ENCODE measurements around the gene ALOXE3.

Gene ALOXE3

DNA sequence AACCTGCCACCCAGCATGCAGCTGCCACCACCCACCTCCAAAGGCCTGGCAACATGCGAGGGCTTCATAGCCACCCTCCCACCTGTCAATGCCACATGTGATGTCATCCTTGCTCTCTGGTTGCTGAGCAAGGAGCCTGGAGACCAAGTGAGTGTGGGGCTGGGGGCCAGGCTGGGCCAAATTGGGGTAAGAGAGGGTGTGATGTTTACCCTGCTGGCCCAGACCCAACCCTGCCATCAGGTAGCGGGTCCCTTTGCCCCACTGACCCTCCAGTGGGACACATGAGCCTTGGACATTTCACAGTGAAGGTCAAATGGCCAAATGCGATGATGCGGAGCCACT lies 70.6 kb downstream of the ALOXE3 start:
- DNase-seq, result no peak
- peaks cover 93% of the 10 kb centered on the region for H3K27me3 ChIP-seq (replicated peaks; ENCODE audit: insufficient read depth, low read length)

DNA sequence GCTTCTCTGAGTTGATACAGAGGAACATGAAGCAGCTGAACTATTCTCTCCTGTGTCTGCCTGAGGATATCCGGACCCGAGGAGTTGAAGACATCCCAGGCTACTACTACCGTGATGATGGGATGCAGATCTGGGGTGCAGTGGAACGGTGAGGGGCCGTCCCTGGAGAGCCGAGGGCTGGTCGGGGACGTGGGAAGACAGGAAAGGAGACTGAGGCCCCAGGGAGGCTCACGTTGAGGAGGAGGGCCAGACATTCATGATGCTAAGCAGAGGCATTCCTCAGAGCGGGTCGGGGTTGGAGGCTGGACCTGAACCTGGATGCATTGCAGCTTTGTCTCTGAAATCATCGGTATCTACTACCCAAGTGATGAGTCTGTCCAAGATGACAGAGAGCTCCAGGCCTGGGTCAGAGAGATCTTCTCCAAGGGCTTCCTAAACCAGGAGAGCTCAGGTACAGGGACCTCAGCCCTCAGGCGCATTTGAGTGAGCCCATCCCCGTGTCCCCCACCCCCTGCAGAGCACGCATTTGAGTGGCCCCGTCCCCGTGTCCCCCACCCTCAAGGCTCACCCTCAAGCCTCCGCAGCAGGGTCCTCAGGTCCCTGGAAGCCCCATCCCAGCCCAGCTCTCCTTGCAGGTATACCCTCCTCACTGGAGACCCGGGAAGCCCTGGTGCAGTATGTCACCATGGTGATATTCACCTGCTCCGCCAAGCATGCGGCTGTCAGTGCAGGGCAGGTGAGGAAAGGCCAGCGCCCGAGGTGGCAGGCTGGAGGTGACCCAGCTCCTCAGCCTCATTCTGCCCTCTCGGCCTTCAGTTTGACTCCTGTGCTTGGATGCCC lies 71.2 kb downstream of the ALOXE3 start:
- Histone ChIP-seq H3K4me1 (ENCODE audit: low read length) (no peaks in the 10 kb centered on the region), H3K4me2 (ENCODE audit: low read depth, low read length) (no peak overlapping the region), H3K27ac (ENCODE audit: low read length) (no peak overlapping the region), H4K20me1 (ENCODE audit: insufficient read depth, low read length) (no peaks in the 10 kb centered on the region), H3K79me2 (ENCODE audit: low read length) (no peaks in the 10 kb centered on the region), H2AFZ (ENCODE audit: low read length) (no peak overlapping the region), H3K4me3 (ENCODE audit: low read length) (no peak overlapping the region), H3F3A (ENCODE audit: insufficient read depth, low read length) (no peaks in the 10 kb centered on the region), H3K36me3 (replicated peaks; ENCODE audit: insufficient read depth, low read length) (no peaks in the 10 kb centered on the region), H3K9ac (ENCODE audit: low read length) (no peak overlapping the region), H3K9me3 (replicated peaks; ENCODE audit: insufficient read depth, low read length) (no peaks in the 10 kb centered on the region), H3K27me3 (replicated peaks; ENCODE audit: insufficient read depth, low read length) (peaks cover 87% of the 10 kb centered on the region), H3K9me2 (replicated peaks; ENCODE audit: insufficient read depth, low read length) (no peaks in the 10 kb centered on the region)
- TF ChIP-seq EZH2phosphoT487 (IDR thresholded peaks at IDR 0.05; ENCODE audit: low read length) (no peak), EZH2 (optimal IDR thresholded peaks at IDR 0.05; ENCODE audit: low read depth, low read length) (no peak)
- TF ChIP-seq, protein P1, sequence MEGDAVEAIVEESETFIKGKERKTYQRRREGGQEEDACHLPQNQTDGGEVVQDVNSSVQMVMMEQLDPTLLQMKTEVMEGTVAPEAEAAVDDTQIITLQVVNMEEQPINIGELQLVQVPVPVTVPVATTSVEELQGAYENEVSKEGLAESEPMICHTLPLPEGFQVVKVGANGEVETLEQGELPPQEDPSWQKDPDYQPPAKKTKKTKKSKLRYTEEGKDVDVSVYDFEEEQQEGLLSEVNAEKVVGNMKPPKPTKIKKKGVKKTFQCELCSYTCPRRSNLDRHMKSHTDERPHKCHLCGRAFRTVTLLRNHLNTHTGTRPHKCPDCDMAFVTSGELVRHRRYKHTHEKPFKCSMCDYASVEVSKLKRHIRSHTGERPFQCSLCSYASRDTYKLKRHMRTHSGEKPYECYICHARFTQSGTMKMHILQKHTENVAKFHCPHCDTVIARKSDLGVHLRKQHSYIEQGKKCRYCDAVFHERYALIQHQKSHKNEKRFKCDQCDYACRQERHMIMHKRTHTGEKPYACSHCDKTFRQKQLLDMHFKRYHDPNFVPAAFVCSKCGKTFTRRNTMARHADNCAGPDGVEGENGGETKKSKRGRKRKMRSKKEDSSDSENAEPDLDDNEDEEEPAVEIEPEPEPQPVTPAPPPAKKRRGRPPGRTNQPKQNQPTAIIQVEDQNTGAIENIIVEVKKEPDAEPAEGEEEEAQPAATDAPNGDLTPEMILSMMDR (IDR thresholded peaks at IDR 0.05; ENCODE audit: low read length), result no peak
- no peak for DNase-seq

More for the DNA sequence above, 70.6 kb downstream of the ALOXE3 start:
- H3K36me3 ChIP-seq (replicated peaks; ENCODE audit: insufficient read depth, low read length), result no peaks in the 10 kb centered on the region
- H3K4me1 ChIP-seq (ENCODE audit: low read length), result no peaks in the 10 kb centered on the region
- H3K9me3 ChIP-seq (replicated peaks; ENCODE audit: insufficient read depth, low read length), result no peaks in the 10 kb centered on the region
- no peak overlapping the region for H3K4me2 ChIP-seq (ENCODE audit: low read depth, low read length)
- no peaks in the 10 kb centered on the region for H3K9me2 ChIP-seq (replicated peaks; ENCODE audit: insufficient read depth, low read length)
- no peaks in the 10 kb centered on the region for H3K79me2 ChIP-seq (ENCODE audit: low read length)
- TF ChIP-seq EZH2phosphoT487 (IDR thresholded peaks at IDR 0.05; ENCODE audit: low read length) (no peak), EZH2 (optimal IDR thresholded peaks at IDR 0.05; ENCODE audit: low read depth, low read length) (no peak)
- TF ChIP-seq, protein P1 (IDR thresholded peaks at IDR 0.05; ENCODE audit: low read length), result no peak
- no peak overlapping the region for H3K9ac ChIP-seq (ENCODE audit: low read length)
- no peaks in the 10 kb centered on the region for H3F3A ChIP-seq (ENCODE audit: insufficient read depth, low read length)
- H3K4me3 ChIP-seq (ENCODE audit: low read length), result no peak overlapping the region
- no peaks in the 10 kb centered on the region for H4K20me1 ChIP-seq (ENCODE audit: insufficient read depth, low read length)
- no peak overlapping the region for H3K27ac ChIP-seq (ENCODE audit: low read length)
- no peak overlapping the region for H2AFZ ChIP-seq (ENCODE audit: low read length)

DNA sequence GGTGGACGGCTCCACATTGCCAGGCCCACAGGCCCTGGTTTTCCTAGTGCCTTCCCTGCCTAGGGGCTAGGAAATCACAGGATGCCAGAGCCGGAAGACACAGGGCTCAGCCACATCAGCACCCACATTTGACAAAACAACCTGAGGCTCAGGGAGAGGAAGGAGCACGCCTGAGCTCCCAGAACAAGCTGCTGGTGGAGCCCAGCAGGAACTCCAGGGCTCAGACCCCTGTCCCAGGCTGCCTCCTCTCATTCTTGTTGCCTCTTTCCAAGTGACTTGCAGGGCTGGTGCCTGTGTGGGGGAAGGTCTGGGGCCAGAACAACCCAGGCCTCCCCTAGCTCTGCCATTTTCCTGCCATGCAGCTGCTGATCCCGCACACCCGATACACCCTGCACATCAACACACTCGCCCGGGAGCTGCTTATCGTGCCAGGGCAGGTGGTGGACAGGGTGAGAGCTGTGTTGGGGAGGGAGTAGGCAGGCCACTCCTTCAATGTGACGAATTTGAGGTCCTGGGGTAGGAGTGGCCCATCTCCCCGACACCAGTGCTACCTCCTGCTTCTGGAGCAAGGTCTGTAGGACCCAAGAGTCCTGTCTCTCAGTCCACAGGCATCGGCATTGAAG lies 71.9 kb downstream of the ALOXE3 start:
- Histone ChIP-seq H3K9me3 (replicated peaks; ENCODE audit: insufficient read depth, low read length) (no peaks in the 10 kb centered on the region), H3K36me3 (replicated peaks; ENCODE audit: insufficient read depth, low read length) (no peaks in the 10 kb centered on the region), H3K4me3 (ENCODE audit: low read length) (no peak overlapping the region), H3K9me2 (replicated peaks; ENCODE audit: insufficient read depth, low read length) (no peaks in the 10 kb centered on the region), H3K79me2 (ENCODE audit: low read length) (no peaks in the 10 kb centered on the region), H2AFZ (ENCODE audit: low read length) (no peak overlapping the region), H3K27me3 (replicated peaks; ENCODE audit: insufficient read depth, low read length) (peaks cover 80% of the 10 kb centered on the region), H3K9ac (ENCODE audit: low read length) (no peak overlapping the region), H3K4me1 (ENCODE audit: low read length) (no peaks in the 10 kb centered on the region), H3K27ac (ENCODE audit: low read length) (no peak overlapping the region), H3F3A (ENCODE audit: insufficient read depth, low read length) (no peaks in the 10 kb centered on the region), H4K20me1 (ENCODE audit: insufficient read depth, low read length) (no peaks in the 10 kb centered on the region), H3K4me2 (ENCODE audit: low read depth, low read length) (no peak overlapping the region)
- DNase-seq, result no peak
- no peak for TF ChIP-seq EZH2phosphoT487 (IDR thresholded peaks at IDR 0.05; ENCODE audit: low read length)
- TF ChIP-seq EZH2 (optimal IDR thresholded peaks at IDR 0.05; ENCODE audit: low read depth, low read length), result no peak
- TF ChIP-seq, protein P1 (IDR thresholded peaks at IDR 0.05; ENCODE audit: low read length), result no peak
